K562 (cell line): Measurements from ENCODE around the gene PIK3R1. TPM values are rescaled to one million over a fixed set of nuclear protein-coding genes. Genes with fewer than 3 reads are reported as not detected.

Experiments
- ATF7 ChIP-seq: fragments of 450-650 bp; IDR thresholded peaks from 2 replicates; pipeline ENCODE4 v1.7.1; 2014; ENCODE audit warnings: mild to moderate bottlenecking, moderate library complexity
- EGR1 ChIP-seq: fragments of 450-650 bp; conservative IDR thresholded peaks from 2 replicates; pipeline ENCODE4 v1.6.1; 2017; ENCODE audit warnings: mild to moderate bottlenecking
- GTF2A2 ChIP-seq: IDR thresholded peaks from 2 replicates; pipeline ENCODE4 v1.6.1; 2016; ENCODE audit warnings: mild to moderate bottlenecking, missing genetic modification characterization, missing compliant biosample characterization
- KDM4B ChIP-seq, 2 experiments: fragments of 450-650 bp in 1 of 2; sonication (generic) in 1 of 2; IDR thresholded peaks; 2 replicates each; pipeline ENCODE4 v1.6.1; 2016 to 2017; ENCODE audit warnings: borderline replicate concordance in 2 of 2, antibody characterized with exemption in 1 of 2, low read depth in 1 of 2, mild to moderate bottlenecking in 1 of 2
- MAFG ChIP-seq: fragments of 450-650 bp; conservative IDR thresholded peaks from 2 replicates; pipeline ENCODE4 v1.6.1; 2016; ENCODE audit warnings: missing genetic modification characterization, missing compliant biosample characterization
- SNIP1 ChIP-seq: fragments of 450-650 bp; IDR thresholded peaks from 2 replicates; pipeline ENCODE4 v1.7.1; 2017; ENCODE audit warnings: low read depth, mild to moderate bottlenecking
- polyA plus RNA-seq, 8 experiments: library from polyadenylated mRNA; depleted of rRNA in 4 of 8; stranded (reverse) in 5 of 8; unstranded in 3 of 8; fragments of >200 nt; fragmentation: Nextera tagmentation in 2 of 8; fragmentation: Illumina TruSeq in 1 of 8; extraction: Ambion mirVana in 2 of 8; extraction: Trizol in 1 of 8; gene quantifications; 2 replicates each; pipeline versions ENCODE4 v1.2.1 to v1.2.3, GENCODE V29; 2011 to 2014; ENCODE audit warnings: inconsistent platforms in 1 of 8, missing spikeins in 1 of 8
- total RNA-seq, 7 experiments: library from RNA; depleted of rRNA in 6 of 7; stranded (reverse); fragments of >200 nt in 6 of 7; fragmentation: Illumina TruSeq in 2 of 7; extraction: Trizol in 2 of 7; gene quantifications; 2 replicates each; pipeline versions ENCODE4 v1.2.1 to v1.2.3, GENCODE V29; 2011 to 2021; ENCODE audit warnings: low replicate concordance in 1 of 7
- TF ChIP-seq, protein P1 (sequence below): fragments of 450-650 bp; IDR thresholded peaks from 2 replicates; pipeline ENCODE4 v1.6.1; 2016; ENCODE audit warnings: mild to moderate bottlenecking, moderate library complexity
- TF ChIP-seq, protein P2 (sequence below): IDR thresholded peaks from 2 replicates; pipeline ENCODE4 v1.6.1; 2011; ENCODE audit warnings: borderline replicate concordance, low read depth, mild to moderate bottlenecking, moderate library complexity, low read length; ENCODE audit not compliant: insufficient read depth, poor library complexity, severe bottlenecking
- TF ChIP-seq, protein P3 (sequence below): sonication (generic); formaldehyde crosslinking; IDR thresholded peaks from 2 replicates; pipeline ENCODE4 v1.8.0; 2023; ENCODE audit warnings: mild to moderate bottlenecking, missing genetic modification reagents
- TF ChIP-seq, protein P4 (sequence below): fragments of 450-650 bp; IDR thresholded peaks from 2 replicates; pipeline ENCODE4 v1.6.1; 2016; ENCODE audit warnings: antibody characterized with exemption

The PIK3R1 gene
- total and polyA plus RNA-seq, 9 of the 15 experiments (the other 6 are each of a cell fraction or from before 2014, with no cell fraction given), result 1.1 to 9.7 (median 4.8) TPM

DNA sequence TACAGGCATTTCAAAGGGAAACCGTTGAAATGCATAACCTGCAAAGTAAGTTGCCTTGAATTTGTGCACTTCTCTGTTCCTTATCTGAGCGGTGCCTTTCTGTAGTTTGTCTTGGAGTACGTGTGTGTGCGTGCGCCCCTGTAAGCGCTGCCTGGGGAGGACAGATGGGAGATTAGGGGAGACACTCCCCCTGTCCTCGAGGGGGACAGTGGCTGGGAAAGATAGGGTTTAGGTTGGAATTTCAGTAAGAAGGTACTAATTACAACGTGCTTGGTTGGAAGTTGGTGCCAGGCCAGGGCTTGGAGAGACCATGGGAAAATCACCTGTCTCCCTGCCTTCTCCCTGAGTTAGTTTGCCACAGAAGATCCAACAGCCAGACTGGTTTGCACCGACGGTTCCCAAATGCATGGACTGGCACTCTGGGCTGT, 73.2 kb downstream of the PIK3R1 start (continued):
- TF ChIP-seq, protein P1, sequence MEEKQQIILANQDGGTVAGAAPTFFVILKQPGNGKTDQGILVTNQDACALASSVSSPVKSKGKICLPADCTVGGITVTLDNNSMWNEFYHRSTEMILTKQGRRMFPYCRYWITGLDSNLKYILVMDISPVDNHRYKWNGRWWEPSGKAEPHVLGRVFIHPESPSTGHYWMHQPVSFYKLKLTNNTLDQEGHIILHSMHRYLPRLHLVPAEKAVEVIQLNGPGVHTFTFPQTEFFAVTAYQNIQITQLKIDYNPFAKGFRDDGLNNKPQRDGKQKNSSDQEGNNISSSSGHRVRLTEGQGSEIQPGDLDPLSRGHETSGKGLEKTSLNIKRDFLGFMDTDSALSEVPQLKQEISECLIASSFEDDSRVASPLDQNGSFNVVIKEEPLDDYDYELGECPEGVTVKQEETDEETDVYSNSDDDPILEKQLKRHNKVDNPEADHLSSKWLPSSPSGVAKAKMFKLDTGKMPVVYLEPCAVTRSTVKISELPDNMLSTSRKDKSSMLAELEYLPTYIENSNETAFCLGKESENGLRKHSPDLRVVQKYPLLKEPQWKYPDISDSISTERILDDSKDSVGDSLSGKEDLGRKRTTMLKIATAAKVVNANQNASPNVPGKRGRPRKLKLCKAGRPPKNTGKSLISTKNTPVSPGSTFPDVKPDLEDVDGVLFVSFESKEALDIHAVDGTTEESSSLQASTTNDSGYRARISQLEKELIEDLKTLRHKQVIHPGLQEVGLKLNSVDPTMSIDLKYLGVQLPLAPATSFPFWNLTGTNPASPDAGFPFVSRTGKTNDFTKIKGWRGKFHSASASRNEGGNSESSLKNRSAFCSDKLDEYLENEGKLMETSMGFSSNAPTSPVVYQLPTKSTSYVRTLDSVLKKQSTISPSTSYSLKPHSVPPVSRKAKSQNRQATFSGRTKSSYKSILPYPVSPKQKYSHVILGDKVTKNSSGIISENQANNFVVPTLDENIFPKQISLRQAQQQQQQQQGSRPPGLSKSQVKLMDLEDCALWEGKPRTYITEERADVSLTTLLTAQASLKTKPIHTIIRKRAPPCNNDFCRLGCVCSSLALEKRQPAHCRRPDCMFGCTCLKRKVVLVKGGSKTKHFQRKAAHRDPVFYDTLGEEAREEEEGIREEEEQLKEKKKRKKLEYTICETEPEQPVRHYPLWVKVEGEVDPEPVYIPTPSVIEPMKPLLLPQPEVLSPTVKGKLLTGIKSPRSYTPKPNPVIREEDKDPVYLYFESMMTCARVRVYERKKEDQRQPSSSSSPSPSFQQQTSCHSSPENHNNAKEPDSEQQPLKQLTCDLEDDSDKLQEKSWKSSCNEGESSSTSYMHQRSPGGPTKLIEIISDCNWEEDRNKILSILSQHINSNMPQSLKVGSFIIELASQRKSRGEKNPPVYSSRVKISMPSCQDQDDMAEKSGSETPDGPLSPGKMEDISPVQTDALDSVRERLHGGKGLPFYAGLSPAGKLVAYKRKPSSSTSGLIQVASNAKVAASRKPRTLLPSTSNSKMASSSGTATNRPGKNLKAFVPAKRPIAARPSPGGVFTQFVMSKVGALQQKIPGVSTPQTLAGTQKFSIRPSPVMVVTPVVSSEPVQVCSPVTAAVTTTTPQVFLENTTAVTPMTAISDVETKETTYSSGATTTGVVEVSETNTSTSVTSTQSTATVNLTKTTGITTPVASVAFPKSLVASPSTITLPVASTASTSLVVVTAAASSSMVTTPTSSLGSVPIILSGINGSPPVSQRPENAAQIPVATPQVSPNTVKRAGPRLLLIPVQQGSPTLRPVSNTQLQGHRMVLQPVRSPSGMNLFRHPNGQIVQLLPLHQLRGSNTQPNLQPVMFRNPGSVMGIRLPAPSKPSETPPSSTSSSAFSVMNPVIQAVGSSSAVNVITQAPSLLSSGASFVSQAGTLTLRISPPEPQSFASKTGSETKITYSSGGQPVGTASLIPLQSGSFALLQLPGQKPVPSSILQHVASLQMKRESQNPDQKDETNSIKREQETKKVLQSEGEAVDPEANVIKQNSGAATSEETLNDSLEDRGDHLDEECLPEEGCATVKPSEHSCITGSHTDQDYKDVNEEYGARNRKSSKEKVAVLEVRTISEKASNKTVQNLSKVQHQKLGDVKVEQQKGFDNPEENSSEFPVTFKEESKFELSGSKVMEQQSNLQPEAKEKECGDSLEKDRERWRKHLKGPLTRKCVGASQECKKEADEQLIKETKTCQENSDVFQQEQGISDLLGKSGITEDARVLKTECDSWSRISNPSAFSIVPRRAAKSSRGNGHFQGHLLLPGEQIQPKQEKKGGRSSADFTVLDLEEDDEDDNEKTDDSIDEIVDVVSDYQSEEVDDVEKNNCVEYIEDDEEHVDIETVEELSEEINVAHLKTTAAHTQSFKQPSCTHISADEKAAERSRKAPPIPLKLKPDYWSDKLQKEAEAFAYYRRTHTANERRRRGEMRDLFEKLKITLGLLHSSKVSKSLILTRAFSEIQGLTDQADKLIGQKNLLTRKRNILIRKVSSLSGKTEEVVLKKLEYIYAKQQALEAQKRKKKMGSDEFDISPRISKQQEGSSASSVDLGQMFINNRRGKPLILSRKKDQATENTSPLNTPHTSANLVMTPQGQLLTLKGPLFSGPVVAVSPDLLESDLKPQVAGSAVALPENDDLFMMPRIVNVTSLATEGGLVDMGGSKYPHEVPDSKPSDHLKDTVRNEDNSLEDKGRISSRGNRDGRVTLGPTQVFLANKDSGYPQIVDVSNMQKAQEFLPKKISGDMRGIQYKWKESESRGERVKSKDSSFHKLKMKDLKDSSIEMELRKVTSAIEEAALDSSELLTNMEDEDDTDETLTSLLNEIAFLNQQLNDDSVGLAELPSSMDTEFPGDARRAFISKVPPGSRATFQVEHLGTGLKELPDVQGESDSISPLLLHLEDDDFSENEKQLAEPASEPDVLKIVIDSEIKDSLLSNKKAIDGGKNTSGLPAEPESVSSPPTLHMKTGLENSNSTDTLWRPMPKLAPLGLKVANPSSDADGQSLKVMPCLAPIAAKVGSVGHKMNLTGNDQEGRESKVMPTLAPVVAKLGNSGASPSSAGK, result no peak
- TF ChIP-seq, protein P2, sequence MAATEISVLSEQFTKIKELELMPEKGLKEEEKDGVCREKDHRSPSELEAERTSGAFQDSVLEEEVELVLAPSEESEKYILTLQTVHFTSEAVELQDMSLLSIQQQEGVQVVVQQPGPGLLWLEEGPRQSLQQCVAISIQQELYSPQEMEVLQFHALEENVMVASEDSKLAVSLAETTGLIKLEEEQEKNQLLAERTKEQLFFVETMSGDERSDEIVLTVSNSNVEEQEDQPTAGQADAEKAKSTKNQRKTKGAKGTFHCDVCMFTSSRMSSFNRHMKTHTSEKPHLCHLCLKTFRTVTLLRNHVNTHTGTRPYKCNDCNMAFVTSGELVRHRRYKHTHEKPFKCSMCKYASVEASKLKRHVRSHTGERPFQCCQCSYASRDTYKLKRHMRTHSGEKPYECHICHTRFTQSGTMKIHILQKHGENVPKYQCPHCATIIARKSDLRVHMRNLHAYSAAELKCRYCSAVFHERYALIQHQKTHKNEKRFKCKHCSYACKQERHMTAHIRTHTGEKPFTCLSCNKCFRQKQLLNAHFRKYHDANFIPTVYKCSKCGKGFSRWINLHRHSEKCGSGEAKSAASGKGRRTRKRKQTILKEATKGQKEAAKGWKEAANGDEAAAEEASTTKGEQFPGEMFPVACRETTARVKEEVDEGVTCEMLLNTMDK, result no peak
- 0 out of 2 replicates have a peak, but pooled peaks have one; percentile 7 for TF ChIP-seq EGR1
- no peak for TF ChIP-seq SNIP1
- TF ChIP-seq, protein P3, sequence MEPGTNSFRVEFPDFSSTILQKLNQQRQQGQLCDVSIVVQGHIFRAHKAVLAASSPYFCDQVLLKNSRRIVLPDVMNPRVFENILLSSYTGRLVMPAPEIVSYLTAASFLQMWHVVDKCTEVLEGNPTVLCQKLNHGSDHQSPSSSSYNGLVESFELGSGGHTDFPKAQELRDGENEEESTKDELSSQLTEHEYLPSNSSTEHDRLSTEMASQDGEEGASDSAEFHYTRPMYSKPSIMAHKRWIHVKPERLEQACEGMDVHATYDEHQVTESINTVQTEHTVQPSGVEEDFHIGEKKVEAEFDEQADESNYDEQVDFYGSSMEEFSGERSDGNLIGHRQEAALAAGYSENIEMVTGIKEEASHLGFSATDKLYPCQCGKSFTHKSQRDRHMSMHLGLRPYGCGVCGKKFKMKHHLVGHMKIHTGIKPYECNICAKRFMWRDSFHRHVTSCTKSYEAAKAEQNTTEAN (CRISPR knock-in tag), result no peak
- no peak for TF ChIP-seq MAFG
- no peak for TF ChIP-seq KDM4B (IDR thresholded peaks at IDR 0.05; ENCODE audit: borderline replicate concordance in 2 of 2, low read depth in 1 of 2)
- TF ChIP-seq GTF2A2 (tag), result no peak
- no peak for TF ChIP-seq ATF7
- TF ChIP-seq, protein P4, sequence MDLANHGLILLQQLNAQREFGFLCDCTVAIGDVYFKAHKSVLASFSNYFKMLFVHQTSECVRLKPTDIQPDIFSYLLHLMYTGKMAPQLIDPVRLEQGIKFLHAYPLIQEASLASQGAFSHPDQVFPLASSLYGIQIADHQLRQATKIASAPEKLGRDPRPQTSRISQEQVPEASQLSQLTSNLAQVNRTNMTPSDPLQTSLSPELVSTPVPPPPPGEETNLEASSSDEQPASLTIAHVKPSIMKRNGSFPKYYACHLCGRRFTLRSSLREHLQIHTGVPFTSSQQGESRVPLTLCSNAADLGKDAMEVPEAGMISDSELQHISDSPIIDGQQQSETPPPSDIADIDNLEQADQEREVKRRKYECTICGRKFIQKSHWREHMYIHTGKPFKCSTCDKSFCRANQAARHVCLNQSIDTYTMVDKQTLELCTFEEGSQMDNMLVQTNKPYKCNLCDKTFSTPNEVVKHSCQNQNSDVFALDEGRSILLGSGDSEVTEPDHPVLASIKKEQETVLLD, result no peak
